ENCODE results near the gene TPRN. TPM values are rescaled to one million over a fixed set of nuclear protein-coding genes. Genes with fewer than 3 reads are reported as not detected.
"Not testable (repeated sequence)": the region's sequence is repeated elsewhere in the genome, so short reads cannot be mapped to it uniquely, and the experiment has no call there.

TPRN gene
- polyA plus RNA-seq (ENCODE audit: low read depth in 6 of 6), result 1 to 10 TPM in 1 of 6 donors, under 1 TPM in 5; 0.21 to 1.1 (median 0.48) TPM

- H3K27ac Mint-ChIP-seq, result peak within 1 kb of the TSS; percentile 72 to 95 (median 87)
- H3K9me3 Mint-ChIP-seq, result no peaks in the 10 kb centered on the region
- no peaks in the 10 kb centered on the region for H3K36me3 Mint-ChIP-seq
- peaks cover 15 to 42% (median 40%) of the 10 kb centered on the region in 3 donors for H3K4me1 Mint-ChIP-seq
- peak; percentile 99 for DNase-seq
- H3K4me3 Mint-ChIP-seq, result peak within 1 kb of the TSS; percentile 84 to 92 (median 87)
- no peaks in the 10 kb centered on the region for H3K27me3 Mint-ChIP-seq
- peak; percentile 87 to 89 for ATAC-seq (ENCODE audit: low read depth in 2 of 2)
Observed at GRCh38 chr9:137200311-137201204, at the start of gene TPRN. TPRN (minus strand) TSS chr9:137200741; CDS start chr9:137200711, 30 bp downstream.

GRCh38 chr9:137247916-137248175 lies 47.3 kb upstream of the TPRN start:
- H3K36me3 Mint-ChIP-seq, result no peaks in the 10 kb centered on the region
- DNase-seq (no peak), ATAC-seq (ENCODE audit: low read depth in 2 of 2) (no peak)
- peaks cover 8 to 13% (median 9%) of the 10 kb centered on the region in 3 donors for H3K4me1 Mint-ChIP-seq
- H3K27ac Mint-ChIP-seq, result no peak overlapping the region
- H3K4me3 Mint-ChIP-seq, result no peak overlapping the region
- no peaks in the 10 kb centered on the region for H3K9me3 Mint-ChIP-seq
- H3K27me3 Mint-ChIP-seq, result no peaks in the 10 kb centered on the region

GRCh38 chr9:137247135-137247915 lies 46.8 kb upstream of the TPRN start:
- no peaks in the 10 kb centered on the region for H3K9me3 Mint-ChIP-seq
- no peak overlapping the region for H3K27ac Mint-ChIP-seq
- ATAC-seq (ENCODE audit: low read depth in 2 of 2), result no peak
- peak overlapping the region in 1 of 8 donors; percentile 30 for H3K4me3 Mint-ChIP-seq
- H3K4me1 Mint-ChIP-seq, result peaks cover 14 to 16% (median 15%) of the 10 kb centered on the region in 3 donors
- no peak for DNase-seq
- no peaks in the 10 kb centered on the region for H3K27me3 Mint-ChIP-seq
- no peaks in the 10 kb centered on the region for H3K36me3 Mint-ChIP-seq

- Mint-ChIP-seq H3K4me3 (peak overlapping the region in 2 of 8 donors; percentile 41 to 65), H3K27me3 (no peaks in the 10 kb centered on the region), H3K4me1 (peaks cover 17 to 18% (median 18%) of the 10 kb centered on the region in 3 donors), H3K36me3 (peaks cover 0 to 6% of the 10 kb centered on the region in 2 donors), H3K9me3 (no peaks in the 10 kb centered on the region), H3K27ac (no peak overlapping the region)
- DNase-seq (no peak), ATAC-seq (ENCODE audit: low read depth in 2 of 2) (no peak)
Observed at GRCh38 chr9:137245450-137246421, 45.2 kb upstream of the TPRN start.

- peak overlapping the region in 2 of 8 donors; percentile 41 to 65 for H3K4me3 Mint-ChIP-seq
- peaks cover 17 to 21% (median 18%) of the 10 kb centered on the region in 3 donors for H3K4me1 Mint-ChIP-seq
- H3K27me3 Mint-ChIP-seq, result no peaks in the 10 kb centered on the region
- no peaks in the 10 kb centered on the region for H3K9me3 Mint-ChIP-seq
- DNase-seq, result no peak
- H3K36me3 Mint-ChIP-seq, result peaks cover 0 to 6% of the 10 kb centered on the region in 2 donors
- peak overlapping the region in 4 of 6 donors; percentile 8 to 84 (median 69) for H3K27ac Mint-ChIP-seq
- ATAC-seq (ENCODE audit: low read depth in 2 of 2), result no peak
Observed at GRCh38 chr9:137244486-137245449, 44.2 kb upstream of the TPRN start.

- Mint-ChIP-seq H3K9me3 (no peaks in the 10 kb centered on the region), H3K27me3 (no peaks in the 10 kb centered on the region), H3K4me1 (peaks cover 18 to 27% (median 20%) of the 10 kb centered on the region in 3 donors), H3K27ac (peak overlapping the region in 4 of 6 donors; percentile 8 to 84 (median 69)), H3K4me3 (peak overlapping the region in 4 of 8 donors; percentile 30 to 85 (median 46)), H3K36me3 (peaks cover 0 to 6% of the 10 kb centered on the region in 2 donors)
- ATAC-seq (ENCODE audit: low read depth in 2 of 2) (no peak), DNase-seq (no peak)
Observed at GRCh38 chr9:137243626-137244485, 43.3 kb upstream of the TPRN start.

GRCh38 chr9:137243266-137243625 lies 42.7 kb upstream of the TPRN start:
- Mint-ChIP-seq H3K4me1 (peaks cover 18 to 29% (median 21%) of the 10 kb centered on the region in 3 donors), H3K27ac (peak overlapping the region in 2 of 6 donors; percentile 16 to 75), H3K4me3 (peak overlapping the region in 5 of 8 donors; percentile 12 to 85 (median 39))
- H3K27me3 Mint-ChIP-seq; H3K36me3 Mint-ChIP-seq; ATAC-seq (ENCODE audit: low read depth in 2 of 2); DNase-seq; H3K9me3 Mint-ChIP-seq: not testable (repeated sequence)

- no peak for DNase-seq
- Mint-ChIP-seq H3K9me3 (no peaks in the 10 kb centered on the region), H3K4me1 (peaks cover 18 to 29% (median 25%) of the 10 kb centered on the region in 3 donors), H3K36me3 (peaks cover 0 to 6% of the 10 kb centered on the region in 2 donors), H3K27ac (peak overlapping the region in 3 of 6 donors; percentile 33 to 93 (median 59)), H3K4me3 (peak overlapping the region; percentile 69 to 91 (median 86)), H3K27me3 (no peaks in the 10 kb centered on the region)
- no peak for ATAC-seq (ENCODE audit: low read depth in 2 of 2)
Observed at GRCh38 chr9:137242269-137243203, 42.0 kb upstream of the TPRN start.

GRCh38 chr9:137241490-137242268 lies 41.1 kb upstream of the TPRN start:
- H3K4me3 Mint-ChIP-seq, result peak overlapping the region; percentile 78 to 95 (median 88)
- no peaks in the 10 kb centered on the region for H3K27me3 Mint-ChIP-seq
- ATAC-seq (ENCODE audit: low read depth in 2 of 2) (no peak), DNase-seq (no peak)
- peaks cover 0 to 6% of the 10 kb centered on the region in 2 donors for H3K36me3 Mint-ChIP-seq
- peaks cover 18 to 29% (median 28%) of the 10 kb centered on the region in 3 donors for H3K4me1 Mint-ChIP-seq
- no peaks in the 10 kb centered on the region for H3K9me3 Mint-ChIP-seq
- H3K27ac Mint-ChIP-seq, result peak overlapping the region in 4 of 6 donors; percentile 22 to 96 (median 88)

Measured in naive B cell (primary cell).